ENCODE data around the gene EVI5L. TPM values are rescaled to one million over a fixed set of nuclear protein-coding genes. Genes with fewer than 3 reads are reported as not detected.

The EVI5L gene
- total and polyA plus RNA-seq, 2 of the 13 experiments (the other 11 are each of a cell fraction or from before 2014, with no cell fraction given): 1.7 to 2.4 TPM

GRCh38 chr19:7852851-7853769 is 23.1 kb downstream of the EVI5L start (continued):
- TF ChIP-seq ARID5B (CRISPR knock-in tag; IDR thresholded peaks at IDR 0.05): peak; percentile 83
- TF ChIP-seq ZNF160 (CRISPR knock-in tag; IDR thresholded peaks at IDR 0.05): peak; percentile 86; the same call in 1 of the 2 replicates
- peak; percentile 40; the same call in 1 of the 2 replicates for TF ChIP-seq ZNF644 (CRISPR knock-in tag; IDR thresholded peaks at IDR 0.05; ENCODE audit: low read depth)
- peak; percentile 67 for TF ChIP-seq ATF2 (CRISPR knock-in tag; IDR thresholded peaks at IDR 0.05)
- TF ChIP-seq ATF6 (CRISPR knock-in tag; conservative IDR thresholded peaks at IDR 0.05): peak; percentile 66; the same call in 1 of the 2 replicates
- TF ChIP-seq PHF21A (CRISPR knock-in tag; IDR thresholded peaks at IDR 0.05): peak; percentile 90
- TF ChIP-seq TCF7L2 (IDR thresholded peaks at IDR 0.05; ENCODE audit: low read depth, low read length): no peak
- TF ChIP-seq MLXIP (CRISPR knock-in tag; IDR thresholded peaks at IDR 0.05; ENCODE audit: borderline replicate concordance): 0 out of 2 replicates have a peak, but pooled peaks have one; percentile 64
- TF ChIP-seq ZNF253 (CRISPR knock-in tag; IDR thresholded peaks at IDR 0.05; ENCODE audit: borderline replicate concordance): no peak
- no peak for TF ChIP-seq SCMH1 (CRISPR knock-in tag; IDR thresholded peaks at IDR 0.05; ENCODE audit: borderline replicate concordance)
- peak; percentile 59 for TF ChIP-seq PHF8 (CRISPR knock-in tag; IDR thresholded peaks at IDR 0.05)
- TF ChIP-seq ZBTB38 (CRISPR knock-in tag; IDR thresholded peaks at IDR 0.05): peak; percentile 95
